ENCODE measurements around the gene PPP4R2. TPM values are rescaled to one million over a fixed set of nuclear protein-coding genes. Genes with fewer than 3 reads are reported as not detected.

The PPP4R2 gene, protein sequence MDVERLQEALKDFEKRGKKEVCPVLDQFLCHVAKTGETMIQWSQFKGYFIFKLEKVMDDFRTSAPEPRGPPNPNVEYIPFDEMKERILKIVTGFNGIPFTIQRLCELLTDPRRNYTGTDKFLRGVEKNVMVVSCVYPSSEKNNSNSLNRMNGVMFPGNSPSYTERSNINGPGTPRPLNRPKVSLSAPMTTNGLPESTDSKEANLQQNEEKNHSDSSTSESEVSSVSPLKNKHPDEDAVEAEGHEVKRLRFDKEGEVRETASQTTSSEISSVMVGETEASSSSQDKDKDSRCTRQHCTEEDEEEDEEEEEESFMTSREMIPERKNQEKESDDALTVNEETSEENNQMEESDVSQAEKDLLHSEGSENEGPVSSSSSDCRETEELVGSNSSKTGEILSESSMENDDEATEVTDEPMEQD
- total RNA-seq, result 55.5 TPM
- long read RNA-seq, full-length matches to known transcripts, result 97 of 135 reads
- long read RNA-seq, partial matches to known transcripts, result 18 of 135 reads
- long read RNA-seq, other reads (novel, unspliced or antisense), result 20 of 135 reads

DNA sequence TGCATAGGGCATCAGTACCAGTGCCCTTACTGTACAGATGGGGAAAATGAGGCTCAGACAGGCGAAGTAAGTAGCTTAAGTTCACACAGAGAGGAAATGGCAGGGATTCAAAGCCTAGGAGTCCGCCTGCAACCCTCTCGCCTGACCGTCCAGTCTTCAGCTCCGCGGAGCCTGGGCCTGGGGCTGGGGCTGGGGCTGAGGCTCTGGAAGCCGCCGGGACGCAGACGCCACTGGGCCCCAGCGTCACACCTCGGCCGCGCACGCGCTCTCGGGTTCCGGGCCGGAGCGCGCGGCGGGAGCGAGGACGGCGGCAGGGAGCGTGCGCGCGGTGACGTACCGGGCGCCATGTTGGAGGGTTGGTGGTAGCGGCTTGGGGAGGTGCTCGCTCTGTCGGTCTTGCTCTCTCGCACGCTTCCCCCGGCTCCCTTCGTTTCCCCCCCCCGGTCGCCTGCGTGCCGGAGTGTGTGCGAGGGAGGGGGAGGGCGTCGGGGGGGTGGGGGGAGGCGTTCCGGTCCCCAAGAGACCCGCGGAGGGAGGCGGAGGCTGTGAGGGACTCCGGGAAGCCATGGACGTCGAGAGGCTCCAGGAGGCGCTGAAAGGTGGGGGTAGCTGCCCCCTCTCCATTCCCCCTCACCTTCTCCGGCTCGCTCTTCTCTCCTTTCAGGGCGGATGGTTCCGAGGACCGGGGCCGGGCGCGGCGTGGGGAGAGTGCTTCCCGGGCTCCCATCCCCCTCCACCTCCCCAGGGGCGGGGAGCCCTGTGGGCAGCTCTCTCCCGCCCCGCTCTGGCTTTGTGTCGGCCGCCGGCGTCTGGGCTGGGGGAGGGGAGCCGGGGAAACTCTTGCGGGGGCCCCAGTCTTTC lies at the start of gene PPP4R2:
TSS of gene PPP4R2 (plus strand) at position 339 of the 861 bp plus-strand sequence. CDS start at position 566, 227 bp downstream.
- H3K36me3 ChIP-seq, result peaks cover 9% of the 10 kb centered on the region
- peak; percentile 89 for DNase-seq
- intact Hi-C loops (cut with micrococcal nuclease), result loop anchor here (10.0 kb wide), 1 partner anchor 58 kb away; no protein-coding TSS in a partner anchor
- peaks cover 54% of the 10 kb centered on the region for H3K4me1 ChIP-seq
- peak within 1 kb of the TSS; percentile 76 for H3K4me3 ChIP-seq
- TF ChIP-seq, protein P1, sequence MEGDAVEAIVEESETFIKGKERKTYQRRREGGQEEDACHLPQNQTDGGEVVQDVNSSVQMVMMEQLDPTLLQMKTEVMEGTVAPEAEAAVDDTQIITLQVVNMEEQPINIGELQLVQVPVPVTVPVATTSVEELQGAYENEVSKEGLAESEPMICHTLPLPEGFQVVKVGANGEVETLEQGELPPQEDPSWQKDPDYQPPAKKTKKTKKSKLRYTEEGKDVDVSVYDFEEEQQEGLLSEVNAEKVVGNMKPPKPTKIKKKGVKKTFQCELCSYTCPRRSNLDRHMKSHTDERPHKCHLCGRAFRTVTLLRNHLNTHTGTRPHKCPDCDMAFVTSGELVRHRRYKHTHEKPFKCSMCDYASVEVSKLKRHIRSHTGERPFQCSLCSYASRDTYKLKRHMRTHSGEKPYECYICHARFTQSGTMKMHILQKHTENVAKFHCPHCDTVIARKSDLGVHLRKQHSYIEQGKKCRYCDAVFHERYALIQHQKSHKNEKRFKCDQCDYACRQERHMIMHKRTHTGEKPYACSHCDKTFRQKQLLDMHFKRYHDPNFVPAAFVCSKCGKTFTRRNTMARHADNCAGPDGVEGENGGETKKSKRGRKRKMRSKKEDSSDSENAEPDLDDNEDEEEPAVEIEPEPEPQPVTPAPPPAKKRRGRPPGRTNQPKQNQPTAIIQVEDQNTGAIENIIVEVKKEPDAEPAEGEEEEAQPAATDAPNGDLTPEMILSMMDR (IDR thresholded peaks at IDR 0.05; ENCODE audit: borderline replicate concordance), result no peak
- peak within 1 kb of the TSS; percentile 92 for H3K27ac ChIP-seq (replicated peaks)
- no peaks in the 10 kb centered on the region for H3K9me3 ChIP-seq (replicated peaks)
- H3K27me3 ChIP-seq (ENCODE audit: low read depth), result no peaks in the 10 kb centered on the region

DNA sequence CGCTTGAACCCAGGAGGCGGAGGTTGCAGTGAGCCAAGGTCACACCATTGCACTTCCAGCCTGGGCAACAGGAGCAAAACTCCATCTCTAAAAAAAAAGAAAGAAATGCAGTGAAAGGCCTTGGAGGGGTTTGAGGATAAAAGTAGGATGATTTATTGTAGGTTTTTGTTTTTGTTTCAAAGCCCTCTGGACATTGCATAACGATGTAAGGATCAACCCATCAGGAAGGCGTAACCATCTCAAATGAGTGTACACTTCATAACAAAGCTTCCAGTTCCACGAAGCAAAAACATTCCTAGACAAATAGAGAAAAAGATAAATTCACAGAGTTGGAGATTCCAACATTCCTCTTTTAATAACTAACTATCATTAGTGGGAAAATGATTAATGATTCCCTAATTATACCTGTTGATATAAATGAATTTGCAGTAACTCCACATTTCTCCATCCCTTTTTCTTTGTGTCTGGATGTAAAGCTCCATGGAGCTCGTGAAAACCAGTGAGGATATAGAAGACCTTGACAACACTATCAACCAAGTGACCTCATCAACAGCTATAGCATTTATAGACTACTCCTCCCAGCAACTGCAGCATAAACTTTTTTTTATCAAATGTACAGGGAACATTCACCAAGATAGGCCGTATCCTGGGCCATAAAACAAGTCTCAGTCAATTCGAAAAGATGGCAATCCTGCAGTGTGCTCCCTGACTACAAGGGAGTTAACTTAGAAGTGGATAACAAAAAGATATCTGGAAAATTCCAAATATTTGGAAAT lies 48.7 kb upstream of the PPP4R2 start:
- H3K4me3 ChIP-seq, result no peak overlapping the region
- no peaks in the 10 kb centered on the region for H3K36me3 ChIP-seq
- H3K27ac ChIP-seq (replicated peaks), result no peak overlapping the region
- H3K4me1 ChIP-seq, result peaks cover 8% of the 10 kb centered on the region
- TF ChIP-seq, protein P1 (IDR thresholded peaks at IDR 0.05; ENCODE audit: borderline replicate concordance), result no peak
- no peaks in the 10 kb centered on the region for H3K27me3 ChIP-seq (ENCODE audit: low read depth)
- intact Hi-C loops (cut with micrococcal nuclease), result no loop called here
- DNase-seq, result no peak
- no peaks in the 10 kb centered on the region for H3K9me3 ChIP-seq (replicated peaks)

DNA sequence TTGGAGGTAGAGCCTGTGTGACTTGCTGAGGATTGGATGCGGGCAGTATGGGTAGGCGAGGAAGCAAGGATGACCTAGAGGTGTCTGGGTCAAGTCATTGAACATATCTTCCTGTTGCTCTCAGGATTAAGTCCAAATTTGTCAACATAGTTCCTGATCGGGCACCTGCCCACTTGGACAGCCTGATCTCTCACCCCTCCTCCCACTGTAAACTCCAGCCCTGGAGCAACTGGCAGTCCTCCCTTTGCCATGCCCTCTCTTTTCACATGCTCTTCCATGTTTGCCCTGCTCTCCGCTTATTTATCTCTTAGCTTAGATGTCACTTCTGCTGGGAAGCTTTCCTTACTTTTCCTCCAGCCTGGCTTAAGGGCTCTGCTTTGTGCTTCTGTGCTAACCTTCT lies 47.6 kb upstream of the PPP4R2 start:
- intact Hi-C loops (cut with micrococcal nuclease), result no loop called here

DNA sequence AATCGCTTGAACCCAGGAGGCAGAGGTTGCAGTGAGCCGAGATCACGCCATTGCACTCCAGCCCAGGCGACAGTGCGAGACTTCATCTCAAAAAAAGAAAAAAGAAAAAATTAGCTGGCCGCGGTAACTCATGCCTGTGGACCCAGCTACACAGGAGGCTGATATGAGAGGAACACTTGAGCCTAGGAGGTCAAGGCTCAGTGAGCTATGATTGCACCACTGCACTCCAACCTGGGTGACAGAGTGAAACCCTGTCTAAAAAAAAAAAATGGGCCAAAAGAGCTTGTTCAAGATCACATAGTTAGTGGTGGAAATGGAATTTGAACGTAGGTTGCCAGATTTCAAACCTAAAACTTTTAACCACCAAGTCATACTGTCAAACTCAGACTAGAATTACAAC lies 46.2 kb upstream of the PPP4R2 start:
- Histone ChIP-seq H3K27me3 (ENCODE audit: low read depth) (no peaks in the 10 kb centered on the region), H3K4me3 (no peak overlapping the region), H3K36me3 (no peaks in the 10 kb centered on the region), H3K4me1 (peaks cover 5% of the 10 kb centered on the region), H3K27ac (replicated peaks) (no peak overlapping the region), H3K9me3 (replicated peaks) (no peaks in the 10 kb centered on the region)
- TF ChIP-seq, protein P1 (IDR thresholded peaks at IDR 0.05; ENCODE audit: borderline replicate concordance), result no peak
- intact Hi-C loops (cut with micrococcal nuclease), result loop anchor here (5.0 kb wide), 1 partner anchor 117 kb away; no protein-coding TSS in a partner anchor
- no peak for DNase-seq

More for the DNA sequence above, 47.6 kb upstream of the PPP4R2 start:
- Histone ChIP-seq H3K9me3 (replicated peaks) (no peaks in the 10 kb centered on the region), H3K4me3 (no peak overlapping the region), H3K27me3 (ENCODE audit: low read depth) (no peaks in the 10 kb centered on the region), H3K27ac (replicated peaks) (no peak overlapping the region), H3K4me1 (peaks cover 8% of the 10 kb centered on the region), H3K36me3 (no peaks in the 10 kb centered on the region)
- no peak for DNase-seq
- TF ChIP-seq, protein P1 (IDR thresholded peaks at IDR 0.05; ENCODE audit: borderline replicate concordance), result no peak
